Testis (tissue), 3 donors: ENCODE data around the gene TSSK2. TPM values are rescaled to one million over a fixed set of nuclear protein-coding genes. Genes with fewer than 3 reads are reported as not detected.

Experiments used
- DNase-seq: peaks from one replicate; pipeline ENCODE4 v3.0.0-alpha.2; 2019
- H3K27ac ChIP-seq, 2 donors: fragments of 200-600 bp; sonication (generic); one replicate each; pipeline ENCODE4 v1.5.1; 2019
- H3K27me3 ChIP-seq: fragments of 200-600 bp; sonication (generic); one replicate; pipeline ENCODE4 v1.5.1; 2019
- H3K36me3 ChIP-seq: fragments of 200-600 bp; sonication (generic); one replicate; pipeline ENCODE4 v1.5.1; 2017; ENCODE audit warnings: low read depth; ENCODE audit errors: missing control alignments
- H3K4me1 ChIP-seq: fragments of 200-600 bp; sonication (generic); one replicate; pipeline ENCODE4 v1.5.1; 2019
- H3K4me3 ChIP-seq, 2 donors: fragments of 200-600 bp; sonication (generic); one replicate each; pipeline ENCODE4 v1.5.1; 2017 to 2019
- H3K9me3 ChIP-seq: fragments of 200-600 bp; sonication (generic); one replicate; pipeline ENCODE4 v1.5.1; 2017
- CTCF ChIP-seq, 3 experiments: fragments of 450-650 bp in 2 of 3; fragments of 200-600 bp in 1 of 3; sonication (generic) in 1 of 3; IDR thresholded peaks; one replicate each; pipeline ENCODE4 v1.5.1; 2016 to 2019; ENCODE audit warnings: antibody characterized with exemption in 3 of 3, mild to moderate bottlenecking in 2 of 3, moderate library complexity in 1 of 3
- POLR2A ChIP-seq: fragments of 450-650 bp; IDR thresholded peaks from one replicate; pipeline ENCODE4 v1.6.1; 2017; ENCODE audit warnings: antibody characterized with exemption, mild to moderate bottlenecking, moderate library complexity
- whole genome bisulfite sequencing, 2 donors: methylation state at CpG; one replicate each; pipeline ENCODE4 v1.1.5; 2018; 5-methylcytosine and 5-hydroxymethylcytosine counted together
- intact Hi-C: fragments of 100-400 bp; cut with DNase I; formaldehyde crosslinking; loops from one replicate; pipeline ENCODE4 v1.15.1; 2023; ENCODE audit warnings: low total_unique reads
- polyA plus RNA-seq: library from polyadenylated mRNA; stranded (reverse); fragments of 350-450 nt; fragmentation: Illumina TruSeq; extraction: RNeasy Lipid Tissue Mini Kit (QIAGEN cat#74804); gene quantifications from one replicate; pipeline ENCODE4 v1.2.3, GENCODE V29; 2014; ENCODE audit warnings: low read depth, low replicate concordance; ENCODE audit not compliant: insufficient read depth
- total RNA-seq, 2 donors: library from RNA; depleted of rRNA; stranded (reverse); fragments of >200 nt; gene quantifications; one replicate each; pipeline ENCODE4 v1.2.3, GENCODE V29; 2016

The TSSK2 gene
- total and polyA plus RNA-seq, 3 donors from 2014 or later, result 66.0 to 205 (median 188) TPM

DNA sequence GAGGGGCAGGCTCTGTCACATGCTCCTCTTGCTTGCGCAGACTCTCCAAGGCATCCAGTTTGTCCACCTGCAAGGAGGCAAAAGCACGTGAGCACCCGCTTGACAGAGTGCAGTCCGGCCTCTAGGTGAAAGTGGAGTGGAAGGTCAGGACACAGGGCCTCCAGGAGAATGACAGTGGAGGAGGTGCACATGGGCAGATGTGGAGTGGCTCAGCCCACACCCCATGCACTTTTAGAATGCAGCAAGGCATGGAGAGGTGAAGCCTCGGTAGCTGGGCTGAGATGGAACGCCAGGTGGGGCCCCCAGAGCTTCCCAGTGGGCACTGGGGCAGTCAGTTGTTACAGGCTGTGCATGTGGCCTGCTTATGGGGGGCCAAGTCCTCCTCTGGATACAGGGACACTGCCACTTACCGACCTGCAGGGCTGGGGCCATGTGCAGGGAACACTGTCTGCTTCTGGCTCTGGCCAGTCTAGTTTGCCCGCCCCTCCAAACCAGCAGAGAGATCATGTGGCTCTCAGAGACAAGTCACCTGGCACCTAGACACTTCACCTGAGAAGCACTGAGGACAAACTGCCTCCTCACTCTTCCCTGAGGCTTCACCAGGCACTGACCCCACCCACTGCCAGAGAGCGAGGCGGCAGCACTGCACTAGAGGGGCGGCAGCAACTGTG, 49.8 kb downstream of the TSSK2 start:
- no peaks in the 10 kb centered on the region for H3K27me3 ChIP-seq
- no peak for TF ChIP-seq POLR2A
- no peak overlapping the region for H3K27ac ChIP-seq
- no peaks in the 10 kb centered on the region for H3K9me3 ChIP-seq
- 86 to 96% methylated on average over 7 to 11 of the region's 11 CpGs for WGBS, 2 donors
- H3K4me1 ChIP-seq, result peaks cover 17% of the 10 kb centered on the region
- intact Hi-C loops, result no loop called here
- DNase-seq, result no peak
- no peaks in the 10 kb centered on the region for H3K36me3 ChIP-seq
- H3K4me3 ChIP-seq, result no peak overlapping the region

DNA sequence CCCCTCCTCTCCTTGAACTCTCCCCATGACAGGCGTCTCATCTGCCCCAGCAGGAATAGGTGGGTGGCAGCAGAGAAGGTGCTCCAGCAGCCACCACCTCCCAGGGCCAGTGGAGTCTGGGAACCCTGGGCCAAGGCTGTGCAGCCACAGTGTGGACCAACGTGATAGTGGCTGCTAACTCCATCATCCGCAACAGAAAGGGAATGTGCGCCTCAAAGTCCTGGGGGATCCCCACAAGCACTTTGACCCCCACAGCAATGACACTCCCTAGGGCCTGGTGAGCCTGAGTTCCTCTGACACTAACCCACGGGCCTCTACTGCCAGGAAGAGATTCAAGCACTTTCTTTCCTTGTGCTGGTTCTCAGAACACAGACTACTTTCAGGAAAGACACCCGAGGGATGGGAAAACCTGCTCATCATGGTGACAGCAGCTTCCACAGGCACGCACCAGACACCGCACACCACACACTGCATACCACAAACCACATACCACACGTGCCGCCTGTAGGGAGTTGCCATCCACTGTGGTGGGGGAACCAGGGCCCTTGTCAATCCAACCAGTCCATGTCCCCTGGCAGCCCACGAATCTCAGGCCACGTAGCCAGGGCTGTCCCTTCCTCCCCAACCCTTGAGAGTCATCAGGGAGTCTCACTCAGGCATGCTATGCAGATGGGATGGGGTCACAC, 50.8 kb downstream of the TSSK2 start:
- no peaks in the 10 kb centered on the region for H3K27me3 ChIP-seq
- no peak for DNase-seq
- no peak overlapping the region for H3K4me3 ChIP-seq
- WGBS, 2 donors, result 71 to 72% methylated on average over 10 to 12 of the region's 12 CpGs
- no peak for TF ChIP-seq POLR2A
- no peak for TF ChIP-seq CTCF (IDR thresholded peaks at IDR 0.05)
- intact Hi-C loops, result no loop called here
- H3K36me3 ChIP-seq, result no peaks in the 10 kb centered on the region
- H3K27ac ChIP-seq, result no peak overlapping the region
- H3K4me1 ChIP-seq, result peaks cover 14% of the 10 kb centered on the region
- H3K9me3 ChIP-seq, result no peaks in the 10 kb centered on the region

Other genes starting within 250 kb of the TSSK2 start
- 10 to 100 TPM in 1 of 2 donors, 1 to 10 TPM in 1; 9.8 to 21.7 TPM for gene DGCR6, start 225.0 kb upstream of the TSSK2 start, total RNA-seq
- gene DGCR6, start 225.0 kb upstream of the TSSK2 start, polyA plus RNA-seq, result 11.0 TPM
- 1 to 10 TPM; 5.6 to 7.4 TPM for gene PRODH, start 195.0 kb upstream of the TSSK2 start, total RNA-seq
- 3.2 TPM for gene PRODH, start 195.0 kb upstream of the TSSK2 start, polyA plus RNA-seq
- gene DGCR2, start 8.9 kb upstream of the TSSK2 start, total RNA-seq, result 100 to 1,000 TPM in 1 of 2 donors, 10 to 100 TPM in 1; 89.5 to 106 TPM
- 64.6 TPM for gene DGCR2, start 8.9 kb upstream of the TSSK2 start, polyA plus RNA-seq
- 10 to 100 TPM; 27.4 to 38.0 TPM for gene ESS2, start 13.3 kb downstream of the TSSK2 start, total RNA-seq
- 42.9 TPM for gene ESS2, start 13.3 kb downstream of the TSSK2 start, polyA plus RNA-seq
- 10 to 100 TPM; 15.3 to 16.0 TPM for gene GSC2, start 19.0 kb downstream of the TSSK2 start, total RNA-seq
- gene GSC2, start 19.0 kb downstream of the TSSK2 start, polyA plus RNA-seq, result 2.3 TPM
- gene SLC25A1, start 47.4 kb downstream of the TSSK2 start, total RNA-seq, result 10 to 100 TPM; 61.7 to 64.9 TPM
- 56.0 TPM for gene SLC25A1, start 47.4 kb downstream of the TSSK2 start, polyA plus RNA-seq
- 10 to 100 TPM; 46.6 to 54.4 TPM for gene CLTCL1, start 160.4 kb downstream of the TSSK2 start, total RNA-seq
- gene CLTCL1, start 160.4 kb downstream of the TSSK2 start, polyA plus RNA-seq, result 107 TPM